HEK293T (cell line): Measurements from ENCODE around the gene CHMP2A.

ENCODE experiments used
- FOXK2 ChIP-seq: fragments of 450-650 bp; IDR thresholded peaks from 2 replicates; pipeline ENCODE4 v1.6.1; 2016; ENCODE audit warnings: mild to moderate bottlenecking
- LEF1 ChIP-seq: fragments of 450-650 bp; IDR thresholded peaks from 2 replicates; pipeline ENCODE4 v1.6.1; 2017; ENCODE audit warnings: mild to moderate bottlenecking, borderline replicate concordance
- NFRKB ChIP-seq: fragments of 450-650 bp; IDR thresholded peaks from 2 replicates; pipeline ENCODE4 v1.6.1; 2016; ENCODE audit warnings: mild to moderate bottlenecking, moderate library complexity

DNA sequence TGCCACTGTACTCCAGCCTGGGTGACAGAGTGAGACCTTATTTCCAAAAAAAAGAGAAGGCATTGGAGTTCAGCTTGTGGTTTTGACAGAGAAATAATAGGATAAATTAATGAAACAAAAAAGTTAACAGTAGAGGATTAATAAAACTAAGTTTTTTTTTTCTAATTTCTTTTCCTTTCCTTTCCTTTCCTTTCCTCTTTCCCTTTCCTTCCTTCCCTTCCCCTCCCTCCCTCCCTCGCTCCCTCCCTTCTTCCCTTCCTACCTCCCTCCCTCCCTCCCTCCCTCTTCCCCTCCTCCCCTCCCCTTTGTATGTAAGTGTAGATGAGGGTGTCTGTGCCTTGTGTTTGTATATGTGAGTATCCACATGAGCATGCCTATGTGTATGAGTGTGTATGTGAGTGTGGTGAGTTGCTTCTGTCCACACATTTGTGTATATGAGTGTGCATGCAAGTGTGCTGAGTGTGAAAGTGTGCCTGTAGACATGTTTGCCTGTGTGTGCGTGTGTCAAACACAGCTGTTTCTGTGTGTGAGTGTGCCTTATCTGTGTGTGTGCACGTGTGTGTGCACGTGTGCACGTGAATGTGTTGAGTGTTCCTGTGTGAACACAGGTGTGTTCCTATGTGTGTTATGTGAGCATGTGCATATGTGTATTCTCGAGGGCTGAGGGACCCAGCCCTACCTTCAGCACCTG, 30.7 kb upstream of the CHMP2A start:
- TF ChIP-seq FOXK2: no peak
- no peak for TF ChIP-seq NFRKB
- no peak for TF ChIP-seq LEF1
